HG02840 (cell line): Measurements from ENCODE around the gene SPATS2L.

Source experiments
- ATAC-seq: cut with Tn5 transposase; IDR thresholded peaks from one replicate; pipeline ENCODE4 v1.9.1; 2021; ENCODE audit warnings: mild to moderate bottlenecking, moderate library complexity, moderate number of reproducible peaks; ENCODE audit not compliant: unreplicated experiment, low FRiP score

SPATS2L gene

DNA sequence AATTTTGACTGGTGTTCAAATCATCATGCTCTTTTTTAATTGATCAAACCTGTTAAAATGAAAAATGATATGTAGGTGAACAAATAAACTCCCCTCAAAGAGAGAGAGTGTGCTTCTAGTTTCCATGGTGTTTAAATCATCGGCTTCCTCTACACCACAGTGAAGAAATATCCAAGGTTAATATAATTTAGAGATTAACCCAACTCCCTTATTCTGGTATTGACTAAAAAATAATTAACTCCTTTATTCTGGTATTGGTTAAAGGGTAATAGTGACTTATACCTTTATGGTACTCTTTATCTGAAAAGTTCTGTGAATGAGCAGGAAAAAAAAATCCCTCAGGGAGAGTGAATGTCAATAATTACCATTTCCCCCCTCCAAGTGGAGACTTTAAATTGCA, 93.1 kb downstream of the SPATS2L start:
- ATAC-seq, result no peak

DNA sequence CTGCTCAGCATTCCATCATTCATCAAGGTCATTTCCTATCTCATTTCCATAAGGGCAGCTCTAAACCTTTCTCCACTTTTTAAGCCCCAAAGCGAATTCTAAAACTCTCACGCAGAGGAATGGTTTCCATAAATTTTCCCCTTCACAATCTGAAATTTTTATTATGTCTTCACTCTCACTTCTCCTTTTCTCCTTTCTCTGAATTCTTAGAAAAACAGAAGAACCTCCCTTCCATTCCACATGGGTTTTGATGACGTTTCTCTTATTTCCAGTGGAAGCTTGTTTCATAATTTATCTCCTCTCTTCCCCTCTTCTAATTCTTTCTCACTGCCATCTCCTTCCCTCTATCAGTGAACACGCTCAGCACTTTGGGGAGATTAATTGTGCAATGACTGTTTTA, 97.3 kb downstream of the SPATS2L start:
- ATAC-seq, result no peak

DNA sequence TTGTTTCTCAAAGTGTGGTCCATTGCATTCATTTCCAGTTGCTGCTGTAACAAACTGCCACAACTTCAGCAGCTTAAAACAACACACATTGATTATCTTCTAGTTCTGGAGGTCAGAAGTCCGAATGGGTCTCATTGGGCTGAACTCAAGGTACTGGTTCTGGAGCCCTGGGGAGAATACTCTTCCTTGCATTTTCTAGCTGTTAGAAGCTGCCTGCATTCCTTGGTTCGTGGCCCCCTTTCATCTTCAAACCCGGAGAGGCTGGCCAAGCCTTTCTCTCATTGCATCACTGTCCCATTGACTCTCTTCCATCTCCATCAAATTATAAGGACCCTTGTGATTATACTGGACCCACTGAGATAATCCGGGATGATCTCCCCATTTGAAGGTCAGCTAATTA, 98.1 kb downstream of the SPATS2L start:
- ATAC-seq, result no peak

DNA sequence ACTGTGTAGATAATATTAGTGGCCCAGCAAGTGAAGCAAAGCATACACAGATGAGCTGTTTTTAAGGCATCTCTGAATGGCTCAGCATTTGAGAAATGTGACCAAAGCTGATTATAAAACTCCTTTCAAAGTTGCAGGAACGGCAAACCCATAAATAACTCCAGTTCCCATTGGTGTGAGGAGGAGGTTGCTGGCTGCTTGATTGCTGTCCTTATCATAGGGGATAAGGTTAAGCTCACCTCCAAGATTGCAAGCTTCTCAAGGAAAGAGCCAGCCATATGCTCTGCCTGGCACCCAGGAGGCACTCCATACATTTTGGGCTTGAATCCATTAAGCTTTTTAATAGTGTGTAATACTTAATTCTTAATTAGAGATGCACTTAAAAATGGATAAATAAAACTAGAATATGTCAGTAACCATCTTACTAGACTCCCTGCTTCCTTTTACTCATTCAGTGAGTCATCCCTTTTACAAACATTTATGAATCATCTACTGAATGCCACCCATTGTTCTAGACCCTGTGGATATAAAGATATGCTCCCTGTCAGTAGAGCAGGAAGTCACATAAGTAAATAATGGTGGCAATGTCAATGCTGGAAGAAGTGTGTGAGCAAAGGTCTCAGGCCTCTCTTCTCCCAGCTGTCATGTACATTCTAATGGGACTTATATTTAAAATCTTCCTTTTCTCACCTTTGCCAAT, 99.3 kb downstream of the SPATS2L start:
- no peak for ATAC-seq

DNA sequence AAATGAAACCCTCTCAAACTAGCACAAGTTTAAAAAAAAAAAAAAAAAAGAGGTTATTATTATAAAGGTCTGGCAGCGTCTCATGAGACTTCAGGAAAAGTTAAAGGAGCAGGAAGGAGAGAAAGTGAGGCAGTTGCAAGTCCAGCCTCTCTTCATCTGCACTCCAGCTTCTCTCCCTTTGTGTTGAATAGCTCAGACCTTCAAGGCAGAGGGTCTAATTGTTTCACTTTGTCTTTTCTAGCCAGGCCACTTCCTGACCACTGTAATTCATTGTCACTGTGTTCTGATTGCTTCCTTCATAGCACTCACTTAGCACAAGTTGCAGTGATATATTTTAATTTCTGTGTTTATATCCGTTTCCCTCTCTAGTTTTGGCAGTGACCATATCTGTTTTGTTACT, 99.9 kb downstream of the SPATS2L start:
- no peak for ATAC-seq

DNA sequence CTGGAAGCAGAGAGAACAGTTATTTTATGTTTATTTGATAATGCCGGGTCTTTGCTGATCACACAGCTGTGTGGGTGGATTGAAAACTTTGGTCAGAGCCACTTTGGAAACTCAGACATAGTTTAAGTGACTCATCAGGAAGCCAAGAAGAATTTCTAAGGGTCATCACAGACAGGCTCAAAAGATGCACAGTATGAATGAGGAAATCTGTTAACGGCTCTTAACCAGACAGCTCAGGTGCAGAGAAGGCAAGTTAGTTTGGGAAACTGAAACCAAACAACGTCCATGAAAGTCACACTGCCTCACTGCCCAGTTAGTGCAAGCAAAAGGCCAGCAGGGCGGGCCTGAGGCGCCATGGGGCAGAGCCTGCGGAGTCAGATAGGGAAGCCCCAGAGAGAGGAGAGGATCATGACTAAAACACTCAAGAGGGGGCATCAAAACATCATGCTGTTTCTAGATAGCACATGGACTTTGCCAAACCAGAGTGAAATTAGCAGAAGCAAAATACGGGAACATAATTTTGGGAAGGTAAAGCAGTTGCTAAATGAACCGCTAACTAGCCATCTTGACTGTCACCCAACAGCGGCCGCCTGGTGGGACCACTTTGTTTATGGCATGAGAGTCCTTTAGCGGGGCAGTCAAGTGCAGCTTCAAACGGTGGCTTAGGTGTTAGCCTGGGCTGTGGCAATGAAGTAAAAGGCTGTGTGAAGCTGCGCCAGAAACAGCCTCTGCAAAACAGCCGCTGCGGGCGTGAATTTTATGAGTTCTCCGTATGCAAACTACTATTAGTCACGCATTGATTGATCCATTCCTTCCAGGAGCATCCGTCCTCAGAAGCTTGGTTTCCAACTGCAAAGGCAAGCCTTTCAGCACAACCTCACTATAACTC, 102.2 kb downstream of the SPATS2L start:
- ATAC-seq, result no peak

DNA sequence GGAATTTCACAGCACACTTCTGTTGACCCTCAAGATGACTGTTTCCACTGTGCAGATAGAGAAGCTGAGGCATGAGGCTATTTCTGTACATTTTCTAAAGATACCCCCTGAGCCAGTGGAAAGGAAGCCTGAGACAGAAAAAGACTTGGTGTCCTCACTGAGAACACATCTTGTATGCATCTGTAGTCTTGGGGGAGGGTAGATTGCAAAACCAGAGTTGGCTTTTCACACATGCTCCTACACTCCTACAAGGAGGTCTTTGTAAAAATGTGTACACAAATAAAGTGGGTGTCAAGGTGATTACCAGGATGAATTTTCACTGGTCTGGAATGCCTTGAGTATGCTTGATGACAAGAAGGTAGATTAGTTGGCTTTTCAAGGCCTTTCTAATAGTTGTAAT, 105.3 kb downstream of the SPATS2L start:
- no peak for ATAC-seq

DNA sequence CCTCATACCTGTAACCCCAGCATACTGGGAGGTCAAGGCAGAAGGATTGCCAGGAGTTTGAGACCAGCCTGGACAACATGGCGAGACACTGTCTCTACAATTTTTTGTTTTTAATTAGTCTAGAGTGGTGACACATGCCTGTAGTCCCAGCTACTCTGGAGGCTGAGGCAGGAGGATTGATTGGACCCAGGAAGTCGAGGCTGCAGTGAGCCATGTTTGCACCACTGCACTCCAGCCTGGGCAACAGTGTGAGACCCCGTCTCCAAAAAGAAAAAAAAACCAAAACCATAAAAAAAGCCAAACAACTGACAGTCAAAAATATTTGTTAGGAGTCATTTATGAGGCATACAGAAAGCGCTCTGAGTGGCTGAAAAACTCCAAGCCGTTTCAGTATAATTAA, 107.9 kb downstream of the SPATS2L start:
- no peak for ATAC-seq

DNA sequence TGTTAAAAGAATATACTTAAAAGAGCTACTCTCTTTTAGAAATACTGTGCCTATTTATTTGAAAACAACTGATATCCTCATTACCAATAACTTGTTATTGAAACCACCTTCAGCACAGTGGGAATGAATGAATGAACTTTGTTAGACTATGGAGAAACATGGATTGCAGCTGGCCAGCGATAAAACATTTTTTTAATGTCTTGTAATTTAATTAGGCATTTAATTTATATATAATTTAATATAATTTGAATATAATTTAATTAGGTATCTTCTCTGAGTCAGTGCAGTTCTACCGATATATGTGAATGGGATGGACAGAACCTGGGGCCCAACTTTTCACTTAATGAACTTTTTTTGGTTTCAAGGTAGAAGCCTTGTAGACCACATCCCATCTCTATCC, 109.0 kb downstream of the SPATS2L start:
- no peak for ATAC-seq

DNA sequence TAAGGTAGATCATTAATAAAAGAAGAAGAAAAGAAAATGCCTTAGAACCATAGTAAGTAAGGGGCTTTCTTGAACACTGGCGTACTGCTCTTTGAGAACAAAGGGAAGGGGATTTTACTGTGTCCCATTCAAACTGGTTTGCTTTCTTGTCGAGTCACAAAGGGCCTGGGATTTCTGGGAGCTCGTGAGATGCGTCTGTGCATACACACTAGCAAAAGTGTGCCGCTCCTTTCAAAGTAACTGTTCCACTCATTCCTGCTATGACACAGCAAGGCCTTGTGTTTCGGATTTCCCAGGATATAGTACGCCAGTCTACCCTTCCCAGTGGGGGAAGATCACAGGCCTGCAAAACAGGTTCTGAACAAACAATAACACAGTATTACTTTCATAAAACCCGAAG, 110.4 kb downstream of the SPATS2L start:
- no peak for ATAC-seq

DNA sequence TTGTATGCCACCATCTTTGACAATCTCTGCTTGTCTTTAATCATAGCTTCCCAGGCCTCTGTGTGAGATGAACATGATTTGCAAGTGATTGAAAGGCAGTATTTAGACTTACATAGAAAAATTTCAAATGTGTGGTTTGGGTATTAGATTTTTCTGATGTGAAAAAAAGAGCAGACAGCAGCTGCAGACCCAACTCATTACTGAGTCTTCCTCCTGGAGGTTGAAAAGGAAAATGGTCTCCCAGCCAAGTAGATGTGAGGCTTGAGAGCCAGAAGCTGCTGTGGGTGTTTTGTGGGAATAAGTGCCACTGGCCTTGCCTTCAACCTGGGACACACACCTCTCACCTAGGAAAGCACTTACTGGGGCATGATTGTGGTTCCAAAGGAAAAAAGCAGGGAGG, 110.9 kb downstream of the SPATS2L start:
- no peak for ATAC-seq

DNA sequence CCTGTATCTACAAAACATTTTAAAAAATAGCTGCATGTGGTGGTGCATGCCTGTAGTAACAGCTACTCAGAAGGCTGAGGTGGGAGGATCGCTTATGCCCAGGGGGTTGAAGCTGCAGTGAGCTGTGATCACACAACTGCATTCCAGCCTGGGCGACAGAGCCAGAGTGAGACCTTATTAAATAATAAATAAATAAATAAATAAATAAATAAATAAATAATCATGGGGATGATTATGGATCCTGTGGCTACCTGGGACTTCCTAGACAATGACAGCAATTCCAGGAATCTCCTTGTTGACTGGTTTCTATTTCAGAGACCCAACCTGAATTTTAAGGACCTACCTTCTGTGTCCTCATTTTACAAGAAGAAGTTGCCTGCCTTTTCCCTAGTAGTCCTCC, 111.9 kb downstream of the SPATS2L start:
- no peak for ATAC-seq

DNA sequence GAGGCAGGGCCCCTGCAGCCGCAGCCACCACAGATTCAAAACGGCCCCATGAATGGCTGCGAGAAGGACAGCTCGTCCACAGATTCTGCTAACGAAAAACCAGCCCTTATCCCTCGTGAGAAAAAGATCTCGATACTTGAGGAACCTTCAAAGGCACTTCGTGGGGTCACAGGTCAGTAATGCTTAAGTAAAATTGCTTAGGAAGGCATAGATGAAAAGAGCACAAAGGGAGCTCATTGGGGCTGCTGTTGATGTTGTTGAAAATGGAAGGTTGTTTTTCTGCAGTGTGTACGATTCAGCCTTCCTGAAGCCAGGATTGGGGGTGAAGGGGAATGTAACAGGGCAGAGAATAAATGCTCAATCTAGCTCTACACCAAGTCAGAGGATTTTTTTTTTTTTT, 112.8 kb downstream of the SPATS2L start:
- no peak for ATAC-seq

DNA sequence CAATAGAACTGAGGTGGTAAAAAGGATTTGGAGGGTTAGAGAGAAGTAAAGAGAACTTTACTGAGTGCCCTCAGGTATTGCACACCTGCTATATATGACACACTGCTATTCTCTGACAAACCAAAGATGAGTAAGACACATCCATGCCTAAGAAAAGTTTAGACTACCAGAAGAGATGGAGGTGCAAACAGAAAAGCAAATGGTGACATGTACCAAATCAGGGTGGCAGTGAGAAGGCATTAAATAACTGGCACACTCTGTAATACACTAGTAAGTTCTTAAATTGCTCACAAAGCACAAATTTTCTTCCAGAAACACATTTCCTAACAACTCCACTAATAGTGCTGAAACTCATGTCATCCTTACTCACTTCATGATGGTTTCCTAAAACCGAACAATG, 114.8 kb downstream of the SPATS2L start:
- no peak for ATAC-seq

DNA sequence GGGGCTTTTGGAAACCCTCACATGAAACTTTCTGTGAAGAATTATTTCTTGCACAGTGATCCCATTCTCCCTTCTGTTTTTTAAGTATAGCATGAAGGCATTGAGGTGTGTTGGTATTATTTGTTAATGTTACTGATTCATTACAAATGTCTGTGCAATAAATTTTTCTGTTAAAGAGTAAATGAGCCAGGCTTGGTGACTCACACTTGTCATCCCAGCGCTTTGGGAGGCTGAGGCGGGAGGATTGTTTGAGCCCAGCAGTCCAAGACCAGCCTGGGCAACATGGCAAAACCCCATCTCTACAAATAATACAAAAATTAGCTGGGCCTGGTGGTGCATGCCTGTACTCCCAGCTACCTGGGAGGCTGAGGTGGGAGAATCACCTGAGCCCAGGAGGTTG, 115.6 kb downstream of the SPATS2L start:
- ATAC-seq, result no peak

DNA sequence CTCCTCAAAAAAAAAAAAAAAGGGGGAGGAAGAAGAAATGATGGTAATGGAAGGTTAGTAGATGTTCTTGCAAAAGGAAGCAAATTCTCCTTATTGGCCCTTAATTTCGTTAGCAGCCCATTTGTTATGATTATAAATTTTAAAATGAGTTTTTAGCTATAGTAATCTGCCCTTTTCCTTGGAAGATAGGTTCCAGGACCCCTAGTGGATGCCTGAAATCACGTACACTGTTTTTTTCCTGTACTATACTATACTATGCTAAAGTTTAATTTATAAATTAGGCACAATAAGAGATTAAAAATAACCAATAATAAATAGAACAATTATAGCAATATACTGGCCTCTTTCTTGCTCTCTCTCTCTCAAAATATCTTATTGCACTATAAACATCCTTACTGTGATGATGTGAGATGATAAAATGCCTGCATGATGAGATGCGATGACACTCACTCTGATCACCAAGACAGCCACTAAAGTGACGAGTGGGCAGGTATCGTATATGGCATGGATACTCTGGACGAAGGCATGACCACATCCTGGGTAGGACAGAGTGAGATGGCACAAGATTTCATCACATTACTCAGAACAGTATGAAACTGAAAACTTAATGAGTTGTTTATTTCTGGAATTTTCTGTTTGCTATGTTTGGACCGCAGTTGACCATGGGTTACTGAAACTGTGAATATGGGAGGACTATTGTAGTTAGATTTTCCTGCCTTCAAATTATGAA, 116.2 kb downstream of the SPATS2L start:
- ATAC-seq, result no peak

DNA sequence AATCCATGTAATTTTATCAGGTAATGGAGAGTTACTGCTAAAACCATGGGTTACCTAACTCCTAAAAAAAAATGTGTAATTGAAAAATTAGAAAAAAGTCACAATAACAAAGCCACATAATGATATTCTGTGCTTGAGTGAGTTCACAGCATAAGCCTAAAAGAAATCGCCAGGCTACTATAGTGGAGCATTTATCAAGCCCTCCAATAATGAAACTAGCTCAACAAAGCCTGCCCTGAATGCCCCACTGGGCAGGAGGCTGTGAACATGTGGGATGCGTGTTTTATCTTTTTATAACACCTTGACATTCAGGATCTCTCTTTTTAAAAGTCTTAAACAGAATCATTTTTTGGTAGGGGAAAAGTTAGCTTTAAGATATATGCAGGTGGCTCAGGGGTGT, 117.0 kb downstream of the SPATS2L start:
- no peak for ATAC-seq

DNA sequence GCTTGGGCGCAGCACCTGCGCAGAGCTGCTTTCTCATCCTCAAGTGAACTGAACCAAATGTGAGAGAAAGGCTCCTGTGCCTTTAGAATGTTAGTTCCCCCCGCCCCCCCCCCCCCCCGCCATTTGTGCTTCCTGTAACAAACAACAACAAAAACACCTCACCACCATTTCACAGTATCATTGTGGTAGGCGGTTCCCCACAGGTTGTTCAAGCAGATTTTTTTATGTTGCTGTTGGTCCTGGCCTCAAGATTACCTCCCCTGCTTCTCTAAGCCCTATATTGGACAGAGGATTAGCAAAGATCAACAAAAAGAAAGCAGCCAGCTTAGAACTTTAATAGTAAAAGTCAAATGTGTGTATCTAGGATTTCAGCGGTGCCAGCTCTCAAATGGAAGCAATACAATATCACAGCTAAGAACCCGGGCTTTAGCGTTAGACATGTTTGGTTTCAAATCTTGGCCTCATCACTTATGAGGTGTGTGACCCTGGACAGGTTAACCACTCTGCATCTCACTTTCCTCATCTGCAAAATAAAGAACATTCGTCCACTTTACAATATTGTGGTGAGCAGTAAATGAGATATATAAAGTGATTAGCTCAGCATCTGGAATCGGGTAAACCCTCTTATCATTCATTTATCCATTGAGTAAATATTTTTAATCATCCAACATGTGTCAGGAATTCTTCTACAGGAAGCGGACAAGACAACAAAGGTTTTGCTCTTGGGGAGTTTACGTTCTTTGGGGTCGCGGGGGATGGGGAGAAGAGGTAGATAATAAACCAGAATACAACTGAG, 118.7 kb downstream of the SPATS2L start:
- no peak for ATAC-seq

DNA sequence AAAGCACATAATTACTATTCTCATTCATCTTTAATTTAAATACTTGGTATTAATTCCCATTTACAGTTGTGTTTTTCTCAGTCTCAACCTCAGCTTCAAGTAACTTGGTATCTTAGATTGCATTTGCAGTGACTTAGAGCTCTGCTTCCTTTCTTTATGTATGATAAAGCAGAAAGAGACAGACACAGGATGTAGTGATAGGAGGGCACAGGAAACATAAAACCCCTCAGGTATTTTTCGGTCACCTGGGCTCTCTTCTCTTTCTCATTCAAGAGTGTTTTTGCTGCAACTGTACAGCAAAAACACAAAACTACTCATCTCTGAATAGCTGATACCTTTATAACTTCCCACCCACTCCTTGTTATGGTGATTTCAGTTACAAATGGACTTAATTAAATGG, 120.3 kb downstream of the SPATS2L start:
- ATAC-seq, result no peak

DNA sequence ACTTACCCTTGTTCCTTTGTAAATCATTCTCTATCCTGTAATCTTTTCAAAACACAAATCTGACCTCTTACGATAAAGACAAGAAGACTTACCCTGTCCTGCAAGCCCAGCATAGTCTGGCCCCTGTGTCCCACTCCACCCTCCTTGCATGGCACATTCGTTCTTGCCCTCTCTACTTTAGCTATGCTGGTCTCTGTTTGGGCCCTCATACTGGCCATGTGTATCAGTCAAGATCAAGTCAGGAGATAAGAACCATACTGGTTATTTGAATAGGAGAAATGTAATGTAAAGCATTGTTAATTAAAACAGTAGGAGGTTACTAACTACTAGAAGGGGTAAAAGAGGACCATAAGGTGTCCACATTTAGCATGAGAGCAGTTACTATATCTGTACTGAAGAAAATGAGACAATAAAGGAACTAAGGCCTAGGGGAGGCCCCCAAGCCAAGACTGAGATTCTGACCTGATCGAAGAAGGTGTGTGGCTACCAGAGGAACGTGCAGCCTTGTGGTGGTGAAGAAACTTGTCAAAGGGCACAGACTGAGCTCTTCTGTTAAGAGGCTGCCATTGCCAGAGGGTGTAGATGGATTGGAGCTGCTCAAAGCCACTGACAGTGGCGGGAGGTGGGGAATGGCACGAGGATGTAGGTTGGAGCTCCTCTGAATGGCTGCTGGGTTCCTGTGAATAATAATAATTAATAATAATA, 122.6 kb downstream of the SPATS2L start:
- no peak for ATAC-seq
